Muscle layer of duodenum (tissue), 2 donors: ENCODE measurements around the gene LY86.

Experiments
- H3K27ac ChIP-seq: one replicate; pipeline ENCODE4 v1.7.0; 2013; ENCODE audit warnings: mild to moderate bottlenecking, low read length
- H3K27me3 ChIP-seq: one replicate; pipeline ENCODE4 v1.7.0; 2013; ENCODE audit warnings: low read depth, mild to moderate bottlenecking, control low read depth, low read length
- H3K36me3 ChIP-seq, 2 donors: one replicate each; pipeline ENCODE4 v1.7.0; 2013; ENCODE audit warnings: low read length in 2 of 2, control low read depth in 1 of 2, mild to moderate bottlenecking in 1 of 2; ENCODE audit not compliant: insufficient read depth in 2 of 2, control insufficient read depth in 1 of 2
- H3K4me1 ChIP-seq, 2 donors: one replicate each; pipeline ENCODE4 v1.7.0; 2013; ENCODE audit warnings: low read length in 2 of 2, mild to moderate bottlenecking in 2 of 2, control low read depth in 1 of 2, moderate library complexity in 1 of 2; ENCODE audit not compliant: insufficient read depth in 2 of 2, control insufficient read depth in 1 of 2
- H3K4me3 ChIP-seq, 2 donors: one replicate each; pipeline ENCODE4 v1.7.0; 2013; ENCODE audit warnings: low read length in 2 of 2, low read depth in 1 of 2, mild to moderate bottlenecking in 1 of 2
- H3K9me3 ChIP-seq, 2 donors: one replicate each; pipeline ENCODE4 v1.7.0; 2013; ENCODE audit warnings: low read length in 2 of 2, control low read depth in 1 of 2, mild to moderate bottlenecking in 1 of 2; ENCODE audit not compliant: control insufficient read depth in 1 of 2
- donor health status: healthy.

Gene LY86

GRCh38 chr6:6557504-6557839 is 31.0 kb upstream of the LY86 start:
- no peaks in the 10 kb centered on the region for H3K9me3 ChIP-seq
- no peaks in the 10 kb centered on the region for H3K36me3 ChIP-seq
- no peak overlapping the region for H3K4me3 ChIP-seq
- H3K27ac ChIP-seq: no peak overlapping the region
- H3K4me1 ChIP-seq: no peaks in the 10 kb centered on the region
- H3K27me3 ChIP-seq: no peaks in the 10 kb centered on the region

DNA sequence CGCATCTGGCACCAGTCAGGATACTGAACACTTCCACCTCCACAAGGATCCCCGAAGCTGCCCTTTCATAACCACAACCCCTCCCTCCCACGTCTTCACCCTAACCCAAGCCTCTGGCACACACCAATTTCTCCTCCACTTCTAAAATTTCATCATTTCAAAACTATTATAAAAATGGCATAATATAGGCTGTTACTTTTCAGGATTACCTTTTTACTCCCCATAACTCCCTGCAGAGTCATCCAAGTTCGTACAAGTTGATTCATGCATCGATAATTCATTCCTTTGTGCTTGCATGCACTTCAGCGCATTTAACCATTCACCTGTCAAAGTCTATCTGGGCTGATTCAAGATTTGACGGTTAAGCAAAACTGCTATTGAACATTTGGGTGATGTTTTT is 30.6 kb upstream of the LY86 start:
- no peaks in the 10 kb centered on the region for H3K27me3 ChIP-seq
- H3K36me3 ChIP-seq: no peaks in the 10 kb centered on the region
- H3K4me3 ChIP-seq: no peak overlapping the region
- no peaks in the 10 kb centered on the region for H3K4me1 ChIP-seq
- no peaks in the 10 kb centered on the region for H3K9me3 ChIP-seq
- H3K27ac ChIP-seq: no peak overlapping the region

DNA sequence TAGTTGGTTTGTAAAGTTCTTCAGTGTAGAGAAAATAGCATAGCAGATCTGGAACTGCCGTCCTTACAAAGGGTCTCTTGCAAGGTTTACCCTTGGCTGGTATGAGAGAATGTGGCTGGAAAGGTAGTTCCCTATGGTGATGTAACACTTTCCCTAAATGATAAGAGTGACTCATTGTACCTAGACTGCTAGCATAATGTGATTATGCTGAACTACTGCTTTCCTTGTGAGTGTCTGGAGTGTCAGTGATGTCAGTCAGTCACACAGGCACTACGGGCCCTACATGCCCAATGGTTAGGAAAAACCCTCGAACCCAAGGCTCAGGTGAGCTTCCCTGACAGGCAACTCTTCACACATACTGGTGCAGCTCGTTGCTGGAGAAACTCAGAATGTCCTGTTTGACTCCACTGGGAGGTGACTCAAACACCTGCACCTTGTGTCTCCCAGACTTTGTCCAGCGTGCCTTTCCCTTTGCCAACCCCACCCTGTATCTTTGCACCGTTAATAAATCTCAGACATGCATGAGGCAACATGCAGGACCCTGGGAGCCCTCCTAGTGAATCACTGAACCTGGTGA is 28.4 kb upstream of the LY86 start:
- Histone ChIP-seq H3K36me3 (no peaks in the 10 kb centered on the region), H3K27me3 (no peaks in the 10 kb centered on the region)

DNA sequence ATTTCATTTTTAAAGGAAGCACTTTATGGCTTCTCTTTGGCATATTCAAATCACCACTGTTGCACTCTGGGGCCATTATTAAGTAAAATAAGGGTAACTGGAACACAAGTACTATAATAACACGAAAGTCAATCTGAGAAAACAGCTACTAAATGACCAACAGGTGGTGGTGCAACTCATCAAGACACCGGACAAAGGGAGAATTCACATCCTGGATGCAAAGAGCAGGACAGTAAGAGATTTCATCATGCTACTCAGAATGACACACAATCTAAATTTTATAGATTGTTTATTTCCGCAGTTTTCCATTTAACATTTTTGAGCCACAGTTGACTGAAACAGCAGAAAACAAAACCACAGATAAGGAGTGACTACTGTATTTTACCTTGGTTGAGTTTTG is 27.6 kb upstream of the LY86 start:
- Histone ChIP-seq H3K27ac (no peak overlapping the region), H3K36me3 (no peaks in the 10 kb centered on the region), H3K9me3 (no peaks in the 10 kb centered on the region), H3K4me3 (no peak overlapping the region), H3K4me1 (no peaks in the 10 kb centered on the region), H3K27me3 (no peaks in the 10 kb centered on the region)

More for the DNA sequence above, 28.4 kb upstream of the LY86 start:
- Histone ChIP-seq H3K27ac (no peak overlapping the region), H3K4me1 (no peaks in the 10 kb centered on the region), H3K9me3 (no peaks in the 10 kb centered on the region), H3K4me3 (no peak overlapping the region)

GRCh38 chr6:6564154-6564553 is 24.4 kb upstream of the LY86 start:
- no peaks in the 10 kb centered on the region for H3K4me1 ChIP-seq
- no peak overlapping the region for H3K4me3 ChIP-seq
- no peaks in the 10 kb centered on the region for H3K9me3 ChIP-seq
- no peaks in the 10 kb centered on the region for H3K27me3 ChIP-seq
- H3K27ac ChIP-seq: no peak overlapping the region
- no peaks in the 10 kb centered on the region for H3K36me3 ChIP-seq

- H3K4me1 ChIP-seq: no peaks in the 10 kb centered on the region
- no peak overlapping the region for H3K27ac ChIP-seq
- H3K36me3 ChIP-seq: no peaks in the 10 kb centered on the region
- H3K4me3 ChIP-seq: no peak overlapping the region
- H3K27me3 ChIP-seq: no peaks in the 10 kb centered on the region
- no peaks in the 10 kb centered on the region for H3K9me3 ChIP-seq
Observed at GRCh38 chr6:6565069-6565468, 23.5 kb upstream of the LY86 start.

GRCh38 chr6:6565488-6565887 is 23.0 kb upstream of the LY86 start:
- Histone ChIP-seq H3K4me3 (no peak overlapping the region), H3K27ac (no peak overlapping the region)

GRCh38 chr6:6566766-6567165 is 21.8 kb upstream of the LY86 start:
- Histone ChIP-seq H3K36me3 (no peaks in the 10 kb centered on the region), H3K4me3 (no peak overlapping the region), H3K27ac (no peak overlapping the region), H3K27me3 (no peaks in the 10 kb centered on the region), H3K9me3 (no peaks in the 10 kb centered on the region), H3K4me1 (no peaks in the 10 kb centered on the region)

More at GRCh38 chr6:6565488-6565887, 23.0 kb upstream of the LY86 start:
- no peaks in the 10 kb centered on the region for H3K9me3 ChIP-seq
- H3K4me1 ChIP-seq: no peaks in the 10 kb centered on the region
- H3K27me3 ChIP-seq: no peaks in the 10 kb centered on the region
- H3K36me3 ChIP-seq: no peaks in the 10 kb centered on the region

GRCh38 chr6:6569096-6569810 is 19.3 kb upstream of the LY86 start:
- no peak overlapping the region for H3K4me3 ChIP-seq
- no peaks in the 10 kb centered on the region for H3K27me3 ChIP-seq

GRCh38 chr6:6569811-6570164 is 18.7 kb upstream of the LY86 start:
- H3K27me3 ChIP-seq: no peaks in the 10 kb centered on the region
- H3K4me3 ChIP-seq: no peak overlapping the region
- H3K36me3 ChIP-seq: no peaks in the 10 kb centered on the region
- no peaks in the 10 kb centered on the region for H3K9me3 ChIP-seq
- no peaks in the 10 kb centered on the region for H3K4me1 ChIP-seq
- no peak overlapping the region for H3K27ac ChIP-seq

More at GRCh38 chr6:6569096-6569810, 19.3 kb upstream of the LY86 start:
- no peaks in the 10 kb centered on the region for H3K9me3 ChIP-seq
- no peaks in the 10 kb centered on the region for H3K4me1 ChIP-seq
- H3K36me3 ChIP-seq: no peaks in the 10 kb centered on the region
- no peak overlapping the region for H3K27ac ChIP-seq

- no peaks in the 10 kb centered on the region for H3K27me3 ChIP-seq
- no peaks in the 10 kb centered on the region for H3K9me3 ChIP-seq
- no peaks in the 10 kb centered on the region for H3K36me3 ChIP-seq
- no peak overlapping the region for H3K4me3 ChIP-seq
- H3K4me1 ChIP-seq: no peaks in the 10 kb centered on the region
- no peak overlapping the region for H3K27ac ChIP-seq
Observed at GRCh38 chr6:6570929-6571671, 17.4 kb upstream of the LY86 start.
